ENCODE results near the gene CEACAM21. TPM values are rescaled to one million over a fixed set of nuclear protein-coding genes. Genes with fewer than 3 reads are reported as not detected.
A peak's percentile ranks its signal among the peaks of the same experiment; 100 is the strongest.

The CEACAM21 gene
- total and polyA plus RNA-seq, 12 donors, result 0.26 to 3.3 (median 0.57) TPM; not detected in 1

- ATAC-seq (peak; percentile 51 to 89 (median 64)), DNase-seq (peak; percentile 31 to 38)
- WGBS, 2 donors, result 20 to 23% methylated on average over 4 of the region's 4 CpGs
- peaks cover 0 to 16% (median 0%) of the 10 kb centered on the region in 9 donors for H3K4me1 ChIP-seq
- no peaks in the 10 kb centered on the region for H3K36me3 ChIP-seq
- TF ChIP-seq CTCF (IDR thresholded peaks at IDR 0.05), result peak in 8 of 9 donors; percentile 35 to 73 (median 55)
- no peak overlapping the region for H3K27ac ChIP-seq
- peaks cover 0 to 15% (median 0%) of the 10 kb centered on the region in 11 donors for H3K9me3 ChIP-seq
- intact Hi-C loops (cut with DNase I), result no loop called here
- H3K27me3 ChIP-seq, result peaks cover 0 to 39% (median 21%) of the 10 kb centered on the region in 7 donors
- H3K4me3 ChIP-seq, result no peak overlapping the region
Observed at GRCh38 chr19:41595258-41595889, 19.4 kb downstream of the CEACAM21 start.

- intact Hi-C loops (cut with DNase I), result no loop called here
Observed at GRCh38 chr19:41595890-41596280, 19.9 kb downstream of the CEACAM21 start.

GRCh38 chr19:41597600-41598041, 21.7 kb downstream of the CEACAM21 start:
- H3K4me1 ChIP-seq, result peaks cover 0 to 16% (median 0%) of the 10 kb centered on the region in 9 donors
- peak; percentile 83 to 95 (median 86) for TF ChIP-seq CTCF (IDR thresholded peaks at IDR 0.05)
- DNase-seq (peak in 1 of 2 donors; percentile 58), ATAC-seq (peak in 7 of 8 donors; percentile 61 to 84 (median 80))
- 7 to 8% methylated on average over 10 of the region's 10 CpGs for WGBS, 2 donors
- peaks cover 0 to 47% (median 18%) of the 10 kb centered on the region in 7 donors for H3K27me3 ChIP-seq
- H3K4me3 ChIP-seq, result no peak overlapping the region
- intact Hi-C loops (cut with DNase I), result no loop called here
- no peak overlapping the region for H3K27ac ChIP-seq
- H3K36me3 ChIP-seq, result no peaks in the 10 kb centered on the region
- peaks cover 0 to 15% (median 0%) of the 10 kb centered on the region in 11 donors for H3K9me3 ChIP-seq

More at GRCh38 chr19:41595890-41596280, 19.9 kb downstream of the CEACAM21 start:
- TF ChIP-seq CTCF (IDR thresholded peaks at IDR 0.05), result no peak
- Histone ChIP-seq H3K36me3 (no peaks in the 10 kb centered on the region), H3K4me3 (no peak overlapping the region), H3K9me3 (peaks cover 0 to 15% (median 0%) of the 10 kb centered on the region in 11 donors), H3K27me3 (peaks cover 0 to 42% (median 18%) of the 10 kb centered on the region in 7 donors), H3K4me1 (peaks cover 0 to 16% (median 0%) of the 10 kb centered on the region in 9 donors), H3K27ac (no peak overlapping the region)
- ATAC-seq (no peak), DNase-seq (no peak)
- WGBS, 2 donors, result 39 to 46% methylated on average over 3 of the region's 3 CpGs

GRCh38 chr19:41599175-41599966, 23.4 kb downstream of the CEACAM21 start:
- ATAC-seq, result no peak
- WGBS, 2 donors, result 37 to 45% methylated on average over 6 of the region's 6 CpGs
- Histone ChIP-seq H3K36me3 (no peaks in the 10 kb centered on the region), H3K27ac (no peak overlapping the region), H3K27me3 (peaks cover 0 to 51% (median 19%) of the 10 kb centered on the region in 7 donors), H3K9me3 (no peaks in the 10 kb centered on the region), H3K4me1 (peaks cover 0 to 16% (median 0%) of the 10 kb centered on the region in 9 donors), H3K4me3 (no peak overlapping the region)
- intact Hi-C loops (cut with DNase I), result no loop called here
- no peak for DNase-seq
- TF ChIP-seq CTCF (IDR thresholded peaks at IDR 0.05), result no peak
